ENCODE data around the gene PPP6R1. TPM values are rescaled to one million over a fixed set of nuclear protein-coding genes. Genes with fewer than 3 reads are reported as not detected.

PPP6R1 gene
- polyA plus RNA-seq, 1 of the 3 experiments (the other 2 are of a cell fraction), result 47.8 TPM

- H3K9me2 ChIP-seq, result no peaks in the 10 kb centered on the region
- H3K4me2 ChIP-seq, result peak within 1 kb of the TSS; percentile 38
- ChIA-PET POLR2A (interaction anchor here (0.9 kb wide), 1 partner anchor 18 kb away, joined by 3 read pairs; no protein-coding TSS in a partner anchor), CTCF (interaction anchor here (1.3 kb wide), 1 partner anchor 68 kb away, joined by 3 read pairs; no protein-coding TSS in a partner anchor)
- peak within 1 kb of the TSS; percentile 23 to 63; a peak in 3 of 4 replicates for H3K27ac ChIP-seq (ENCODE audit: low read depth in 2 of 2, low read length in 1 of 2)
- H3K4me1 ChIP-seq (ENCODE audit: control insufficient read depth in 1 of 2, insufficient read depth in 2 of 2, low read depth in 1 of 2, low read length in 1 of 2), result peaks cover 20 to 23% of the 10 kb centered on the region in 2 experiments; a peak in 3 of 4 replicates
- H3K9ac ChIP-seq, result no peak within 1 kb of the TSS
- H3K4me3 ChIP-seq (ENCODE audit: low read depth in 2 of 2, low read length in 1 of 2), result no peak within 1 kb of the TSS
- H2AFZ ChIP-seq (ENCODE audit: low read depth), result no peak within 1 kb of the TSS
- no peaks in the 10 kb centered on the region for H3K9me3 ChIP-seq
- H4K20me1 ChIP-seq (ENCODE audit: insufficient read depth), result peaks cover 5% of the 10 kb centered on the region; the same call in 1 of the 2 replicates
- no peak for DNase-seq
- 79% methylated on average over 11 of the region's 18 CpGs for WGBS (ENCODE audit: low lambda C conversion rate)
- no peak for TF ChIP-seq CTCF (IDR thresholded peaks at IDR 0.05)
- TF ChIP-seq FOXM1 (IDR thresholded peaks at IDR 0.05; ENCODE audit: low read depth), result no peak
- TF ChIP-seq NRF1 (IDR thresholded peaks at IDR 0.05; ENCODE audit: low read depth, low read length), result no peak
- no peak for TF ChIP-seq JUND (IDR thresholded peaks at IDR 0.05)
- no peak for TF ChIP-seq ZBTB33 (IDR thresholded peaks at IDR 0.05; ENCODE audit: borderline replicate concordance, low read depth)
- no peak for TF ChIP-seq IRF3 (IDR thresholded peaks at IDR 0.05; ENCODE audit: low read depth, low read length)
- no peak for TF ChIP-seq SIN3A (IDR thresholded peaks at IDR 0.05; ENCODE audit: borderline replicate concordance, low read depth, low read length)
- TF ChIP-seq FOSL2 (IDR thresholded peaks at IDR 0.05; ENCODE audit: borderline replicate concordance, low read depth), result no peak
- TF ChIP-seq RCOR1 (IDR thresholded peaks at IDR 0.05; ENCODE audit: low read length), result no peak
- TF ChIP-seq MAX (IDR thresholded peaks at IDR 0.05; ENCODE audit: low read depth), result no peak
- TF ChIP-seq MEF2A (IDR thresholded peaks at IDR 0.05; ENCODE audit: borderline replicate concordance, low read depth), result no peak
- no peak for TF ChIP-seq ELF1 (IDR thresholded peaks at IDR 0.05)
- TF ChIP-seq YY1 (IDR thresholded peaks at IDR 0.05; ENCODE audit: low read depth), result no peak
- TF ChIP-seq USF1 (IDR thresholded peaks at IDR 0.05; ENCODE audit: borderline replicate concordance, low read depth), result no peak
- TF ChIP-seq TAF1 (IDR thresholded peaks at IDR 0.05; ENCODE audit: borderline replicate concordance, low read depth, low read length), result no peak
- no peak for TF ChIP-seq RFX5 (IDR thresholded peaks at IDR 0.05; ENCODE audit: low read length)
- TF ChIP-seq GATA2 (CRISPR knock-in tag; IDR thresholded peaks at IDR 0.05), result no peak
- no peak for TF ChIP-seq USF2 (IDR thresholded peaks at IDR 0.05; ENCODE audit: borderline replicate concordance, low read depth, low read length)
- no peaks in the 10 kb centered on the region for H3K79me2 ChIP-seq (ENCODE audit: insufficient read depth)
- H3K36me3 ChIP-seq (replicated peaks in 1 of 2; ENCODE audit: control insufficient read depth in 1 of 2, insufficient read depth in 2 of 2, low read length in 1 of 2), result no peaks in the 10 kb centered on the region
- no peaks in the 10 kb centered on the region for H3K27me3 ChIP-seq (ENCODE audit: insufficient read depth)
- peaks cover 19% of the 10 kb centered on the region for H3F3A ChIP-seq (replicated peaks; ENCODE audit: insufficient read depth)
Observed at GRCh38 chr19:55208880-55209692, 49.7 kb downstream of the PPP6R1 start, which contains the start of gene PTPRH. Gene PTPRH (minus strand): TSS chr19:55209501. CDS start chr19:55209433, 68 bp downstream.

All from SK-N-SH (cell line).